Dendritic cell treated with granulocyte-macrophage colony-stimulating factor and Interleukin-4, amounts not matched to agents 40 ng/mL and 50 ng/mL, for 4 days (primary cell): ENCODE results near the gene WSB2.

Experiments
- H3K27ac Mint-ChIP-seq: one replicate; pipeline ENCODE4 v1.8.0; 2022; ENCODE audit warnings: mild to moderate bottlenecking, mixed read lengths
- H3K27me3 Mint-ChIP-seq: one replicate; pipeline ENCODE4 v1.8.0; 2022; ENCODE audit warnings: mild to moderate bottlenecking, mixed read lengths
- H3K36me3 Mint-ChIP-seq: one replicate; pipeline ENCODE4 v1.8.0; 2022; ENCODE audit warnings: low read depth, mixed read lengths
- H3K4me1 Mint-ChIP-seq: one replicate; pipeline ENCODE4 v1.8.0; 2022; ENCODE audit warnings: low read depth, mixed read lengths
- H3K4me3 Mint-ChIP-seq: one replicate; pipeline ENCODE4 v1.8.0; 2022; ENCODE audit warnings: mild to moderate bottlenecking, moderate library complexity, mixed read lengths
- H3K9me3 Mint-ChIP-seq: one replicate; pipeline ENCODE4 v1.8.0; 2022; ENCODE audit warnings: mixed read lengths
- intact Hi-C: fragments of 100-400 bp; cut with micrococcal nuclease; formaldehyde crosslinking; loops from one replicate; pipeline ENCODE4 v1.15.0; 2022

Gene WSB2

GRCh38 chr12:118055865-118056773 is 4.9 kb downstream of the WSB2 start:
- no peak overlapping the region for H3K27ac Mint-ChIP-seq

GRCh38 chr12:118055144-118055557 is 5.8 kb downstream of the WSB2 start:
- intact Hi-C loops: no loop called here
- Mint-ChIP-seq H3K9me3 (no peaks in the 10 kb centered on the region), H3K27me3 (no peaks in the 10 kb centered on the region), H3K36me3 (peaks cover 44% of the 10 kb centered on the region), H3K4me3 (no peak overlapping the region), H3K27ac (no peak overlapping the region), H3K4me1 (peaks cover 48% of the 10 kb centered on the region)

More at GRCh38 chr12:118055865-118056773, 4.9 kb downstream of the WSB2 start:
- Mint-ChIP-seq H3K9me3 (no peaks in the 10 kb centered on the region), H3K27me3 (no peaks in the 10 kb centered on the region), H3K4me3 (no peak overlapping the region), H3K4me1 (peaks cover 50% of the 10 kb centered on the region), H3K36me3 (peaks cover 36% of the 10 kb centered on the region)
- intact Hi-C loops: no loop called here

GRCh38 chr12:118053071-118053985 is 7.7 kb downstream of the WSB2 start:
- Mint-ChIP-seq H3K4me3 (no peak overlapping the region), H3K4me1 (peaks cover 30% of the 10 kb centered on the region), H3K9me3 (no peaks in the 10 kb centered on the region), H3K27ac (no peak overlapping the region), H3K27me3 (no peaks in the 10 kb centered on the region), H3K36me3 (peaks cover 56% of the 10 kb centered on the region)
- intact Hi-C loops: no loop called here

- Mint-ChIP-seq H3K27me3 (no peaks in the 10 kb centered on the region), H3K9me3 (no peaks in the 10 kb centered on the region), H3K36me3 (peaks cover 61% of the 10 kb centered on the region), H3K4me3 (no peak overlapping the region), H3K4me1 (peaks cover 27% of the 10 kb centered on the region), H3K27ac (no peak overlapping the region)
- intact Hi-C loops: no loop called here
Measured at GRCh38 chr12:118052324-118053070, 8.5 kb downstream of the WSB2 start.

GRCh38 chr12:118050972-118051910 is 9.7 kb downstream of the WSB2 start:
- H3K27me3 Mint-ChIP-seq: no peaks in the 10 kb centered on the region
- intact Hi-C loops: no loop called here

GRCh38 chr12:118046430-118046829 is 14.5 kb downstream of the WSB2 start:
- no peaks in the 10 kb centered on the region for H3K4me1 Mint-ChIP-seq
- no peak overlapping the region for H3K4me3 Mint-ChIP-seq
- no peaks in the 10 kb centered on the region for H3K9me3 Mint-ChIP-seq
- peaks cover 99% of the 10 kb centered on the region for H3K36me3 Mint-ChIP-seq
- no peak overlapping the region for H3K27ac Mint-ChIP-seq
- intact Hi-C loops: no loop called here
- H3K27me3 Mint-ChIP-seq: no peaks in the 10 kb centered on the region

More at GRCh38 chr12:118050972-118051910, 9.7 kb downstream of the WSB2 start:
- H3K4me3 Mint-ChIP-seq: no peak overlapping the region
- H3K36me3 Mint-ChIP-seq: peaks cover 73% of the 10 kb centered on the region
- peaks cover 21% of the 10 kb centered on the region for H3K4me1 Mint-ChIP-seq
- H3K9me3 Mint-ChIP-seq: no peaks in the 10 kb centered on the region
- H3K27ac Mint-ChIP-seq: no peak overlapping the region

GRCh38 chr12:118044577-118044976 is 16.4 kb downstream of the WSB2 start:
- Mint-ChIP-seq H3K27ac (no peak overlapping the region), H3K27me3 (no peaks in the 10 kb centered on the region), H3K9me3 (no peaks in the 10 kb centered on the region), H3K4me1 (no peaks in the 10 kb centered on the region), H3K4me3 (no peak overlapping the region), H3K36me3 (peaks cover 99% of the 10 kb centered on the region)
- intact Hi-C loops: no loop called here

GRCh38 chr12:118044075-118044474 is 16.9 kb downstream of the WSB2 start:
- no peaks in the 10 kb centered on the region for H3K4me1 Mint-ChIP-seq
- no peak overlapping the region for H3K27ac Mint-ChIP-seq
- no peaks in the 10 kb centered on the region for H3K9me3 Mint-ChIP-seq
- H3K4me3 Mint-ChIP-seq: no peak overlapping the region
- peaks cover 99% of the 10 kb centered on the region for H3K36me3 Mint-ChIP-seq
- intact Hi-C loops: no loop called here
- H3K27me3 Mint-ChIP-seq: no peaks in the 10 kb centered on the region

- Mint-ChIP-seq H3K4me3 (no peak overlapping the region), H3K27me3 (no peaks in the 10 kb centered on the region), H3K4me1 (no peaks in the 10 kb centered on the region), H3K27ac (no peak overlapping the region), H3K36me3 (peaks cover 100% of the 10 kb centered on the region), H3K9me3 (no peaks in the 10 kb centered on the region)
- intact Hi-C loops: no loop called here
Measured at GRCh38 chr12:118042091-118042490, 18.9 kb downstream of the WSB2 start.

GRCh38 chr12:118038137-118038536 is 22.8 kb downstream of the WSB2 start:
- Mint-ChIP-seq H3K27ac (no peak overlapping the region), H3K36me3 (peaks cover 100% of the 10 kb centered on the region), H3K4me3 (no peak overlapping the region), H3K9me3 (no peaks in the 10 kb centered on the region), H3K4me1 (no peaks in the 10 kb centered on the region), H3K27me3 (no peaks in the 10 kb centered on the region)
- intact Hi-C loops: loop anchor here (10.0 kb wide), 1 partner anchor 163 kb away; no protein-coding TSS in a partner anchor

- no peak overlapping the region for H3K27ac Mint-ChIP-seq
- no peak overlapping the region for H3K4me3 Mint-ChIP-seq
- peaks cover 99% of the 10 kb centered on the region for H3K36me3 Mint-ChIP-seq
- no peaks in the 10 kb centered on the region for H3K9me3 Mint-ChIP-seq
- intact Hi-C loops: loop anchor here (10.0 kb wide), 1 partner anchor 162 kb away; no protein-coding TSS in a partner anchor
- no peaks in the 10 kb centered on the region for H3K4me1 Mint-ChIP-seq
- H3K27me3 Mint-ChIP-seq: no peaks in the 10 kb centered on the region
Measured at GRCh38 chr12:118036672-118037411, 24.1 kb downstream of the WSB2 start.
